HG03060 (cell line): ENCODE measurements around the gene WDTC1.
A peak's percentile ranks its signal among the peaks of the same experiment; 100 is the strongest.

Source experiments
- ATAC-seq: cut with Tn5 transposase; IDR thresholded peaks from one replicate; pipeline ENCODE4 v1.9.1; 2021; ENCODE audit warnings: low read depth, moderate number of reproducible peaks; ENCODE audit not compliant: unreplicated experiment

Gene WDTC1

GRCh38 chr1:27300341-27301051, 66.1 kb downstream of the WDTC1 start:
- no peak for ATAC-seq

GRCh38 chr1:27301052-27301422, 66.6 kb downstream of the WDTC1 start:
- no peak for ATAC-seq

GRCh38 chr1:27301582-27302199, 67.3 kb downstream of the WDTC1 start:
- ATAC-seq: no peak

- ATAC-seq: no peak
Measured at GRCh38 chr1:27302612-27303011, 68.2 kb downstream of the WDTC1 start.

GRCh38 chr1:27303509-27303908, 69.1 kb downstream of the WDTC1 start:
- no peak for ATAC-seq

- no peak for ATAC-seq
Measured at GRCh38 chr1:27306071-27306470, 71.6 kb downstream of the WDTC1 start.

- no peak for ATAC-seq
Measured at GRCh38 chr1:27306892-27307761, 72.7 kb downstream of the WDTC1 start.

GRCh38 chr1:27307874-27308598, 73.6 kb downstream of the WDTC1 start:
- no peak for ATAC-seq

GRCh38 chr1:27314169-27314568, 79.7 kb downstream of the WDTC1 start:
- ATAC-seq: no peak

GRCh38 chr1:27314737-27315136, 80.3 kb downstream of the WDTC1 start:
- no peak for ATAC-seq

- ATAC-seq: no peak
Measured at GRCh38 chr1:27316860-27317259, 82.4 kb downstream of the WDTC1 start.

GRCh38 chr1:27318136-27318535, 83.7 kb downstream of the WDTC1 start:
- ATAC-seq: no peak

- no peak for ATAC-seq
Measured at GRCh38 chr1:27318596-27318995, 84.2 kb downstream of the WDTC1 start.

- ATAC-seq: peak; percentile 74
Measured at GRCh38 chr1:27321813-27322568, 87.6 kb downstream of the WDTC1 start, which contains the start of gene TMEM222. Gene TMEM222 (plus strand): TSS chr1:27322163. CDS start chr1:27322198, 35 bp downstream.

- ATAC-seq: peak; percentile 11
Measured at GRCh38 chr1:27322569-27323240, 88.3 kb downstream of the WDTC1 start.

- no peak for ATAC-seq
Measured at GRCh38 chr1:27325286-27325685, 90.9 kb downstream of the WDTC1 start.

- ATAC-seq: no peak
Measured at GRCh38 chr1:27327964-27328363, 93.5 kb downstream of the WDTC1 start.

GRCh38 chr1:27330786-27331185, 96.4 kb downstream of the WDTC1 start:
- ATAC-seq: no peak

- no peak for ATAC-seq
Measured at GRCh38 chr1:27331426-27331825, 97.0 kb downstream of the WDTC1 start.
